HG03354 (cell line): ENCODE data around the gene ZNF792.
"Not testable (repeated sequence)": the region's sequence is repeated elsewhere in the genome, so short reads cannot be mapped to it uniquely, and the experiment has no call there.

Experiments
- ATAC-seq: cut with Tn5 transposase; IDR thresholded peaks from one replicate; pipeline ENCODE4 v1.9.1; 2021; ENCODE audit warnings: mild to moderate bottlenecking; ENCODE audit not compliant: unreplicated experiment, poor library complexity, severe bottlenecking

ZNF792 gene

DNA sequence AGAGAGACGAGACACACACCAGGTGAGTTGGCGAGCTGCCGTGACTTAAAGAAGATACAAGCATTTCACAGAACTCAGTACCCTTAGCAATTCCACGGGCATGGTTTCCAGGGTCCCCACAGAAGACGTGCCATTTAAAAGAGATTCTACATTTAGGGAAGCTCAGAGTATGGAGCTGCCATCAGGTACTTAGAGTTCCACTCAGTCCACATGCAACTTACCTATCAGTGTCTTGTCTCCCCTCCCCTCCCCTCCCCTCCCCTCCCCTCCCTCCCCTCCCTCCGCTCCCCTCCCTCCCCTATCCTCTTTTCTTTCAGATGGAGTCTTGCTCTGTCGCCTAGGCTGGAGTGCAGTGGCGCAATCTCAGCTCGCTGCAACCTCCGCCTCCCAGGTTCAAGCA is 25.1 kb downstream of the ZNF792 start:
- no peak for ATAC-seq

DNA sequence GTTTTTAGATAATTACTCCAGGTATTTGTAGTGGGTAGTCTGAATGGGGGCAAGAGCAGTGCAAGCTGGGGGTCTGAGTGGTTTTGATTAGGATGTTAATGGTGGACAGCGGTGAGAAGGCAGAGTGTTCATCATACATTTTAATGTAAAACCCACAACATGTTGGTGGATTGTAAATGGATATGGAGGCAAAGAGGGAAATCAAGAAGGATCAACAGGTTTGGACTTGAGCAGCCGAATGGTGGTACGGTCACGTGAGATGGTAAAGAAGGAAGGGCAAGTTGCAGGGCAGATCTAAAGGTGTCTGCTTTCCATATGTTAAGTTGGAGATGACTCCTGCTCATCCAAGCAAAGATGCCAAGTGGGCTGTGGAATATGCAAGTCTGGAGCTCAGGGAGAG is 27.8 kb downstream of the ZNF792 start:
- ATAC-seq, result no peak

DNA sequence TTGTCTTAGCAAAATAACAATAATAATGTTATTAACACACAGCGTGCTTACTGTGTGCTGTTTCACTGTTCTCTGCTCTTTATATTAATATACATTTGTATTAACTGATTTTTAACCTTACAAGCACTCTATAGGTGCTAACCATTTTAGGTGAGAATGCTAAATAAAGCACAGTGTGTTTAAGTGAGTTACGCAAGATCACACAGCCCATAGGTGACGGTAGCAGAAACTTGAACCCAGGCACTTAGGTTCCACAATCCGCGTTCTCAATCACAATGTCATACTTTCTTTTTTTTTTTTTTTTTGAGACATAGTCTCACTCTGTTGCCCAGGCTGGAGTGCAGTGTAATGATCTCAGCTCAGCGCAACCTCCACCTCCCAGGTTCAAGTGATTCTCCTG is 31.5 kb downstream of the ZNF792 start:
- ATAC-seq, result no peak

DNA sequence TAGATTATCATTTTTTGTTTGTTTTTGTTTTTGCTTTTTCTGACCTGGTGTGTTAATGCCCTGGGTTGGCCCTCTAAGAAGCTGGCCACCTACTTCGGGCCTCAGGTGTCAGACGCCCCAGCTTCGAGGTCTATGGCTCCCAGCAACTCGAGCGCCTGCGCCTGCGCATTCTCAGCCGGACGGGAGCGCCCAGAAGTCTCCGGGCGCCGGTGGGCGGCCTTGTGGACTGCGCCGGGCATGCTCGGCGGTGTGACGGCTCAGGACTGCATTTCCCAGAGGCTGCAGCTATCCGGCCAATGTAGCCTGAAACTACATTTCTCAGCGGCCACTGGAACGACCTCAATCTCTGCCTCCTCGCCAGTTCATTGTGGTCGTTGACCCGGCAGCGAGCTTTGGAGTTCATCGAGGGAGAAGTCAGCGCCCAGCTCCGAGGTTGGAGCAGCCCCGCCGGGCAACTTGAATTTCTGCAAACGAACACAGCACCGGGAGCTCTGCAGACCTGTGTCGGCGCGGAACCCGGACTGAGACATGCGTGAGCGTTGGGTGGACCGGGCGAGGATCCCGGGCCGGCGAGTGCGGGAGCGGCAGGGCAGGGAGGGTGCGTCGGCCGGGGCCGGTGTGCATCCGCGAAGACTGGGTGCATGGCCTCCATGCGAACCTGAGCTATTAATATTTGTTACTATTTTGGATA is 37.2 kb downstream of the ZNF792 start, which contains the start of gene ZNF30:
ZNF30 (plus strand) TSS at position 219 of the 691 bp plus-strand sequence. CDS start 3,045 bp downstream, outside the sequence.
- peak; percentile 97 for ATAC-seq

DNA sequence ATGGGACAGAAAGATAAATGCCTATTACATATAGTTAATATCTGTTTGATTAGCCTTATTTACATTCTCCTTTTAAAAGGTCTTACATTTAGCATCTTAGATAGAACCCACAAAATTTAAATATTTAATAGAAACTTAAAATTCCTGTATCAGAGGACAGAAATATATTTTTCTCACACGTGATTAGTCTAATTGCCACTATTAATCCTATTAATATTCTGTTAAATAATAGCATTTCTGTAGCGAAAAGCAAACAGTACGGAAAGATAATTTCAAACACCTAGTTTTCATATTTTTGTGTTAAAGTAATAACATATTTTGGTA is 37.7 kb downstream of the ZNF792 start:
- ATAC-seq, result no peak

DNA sequence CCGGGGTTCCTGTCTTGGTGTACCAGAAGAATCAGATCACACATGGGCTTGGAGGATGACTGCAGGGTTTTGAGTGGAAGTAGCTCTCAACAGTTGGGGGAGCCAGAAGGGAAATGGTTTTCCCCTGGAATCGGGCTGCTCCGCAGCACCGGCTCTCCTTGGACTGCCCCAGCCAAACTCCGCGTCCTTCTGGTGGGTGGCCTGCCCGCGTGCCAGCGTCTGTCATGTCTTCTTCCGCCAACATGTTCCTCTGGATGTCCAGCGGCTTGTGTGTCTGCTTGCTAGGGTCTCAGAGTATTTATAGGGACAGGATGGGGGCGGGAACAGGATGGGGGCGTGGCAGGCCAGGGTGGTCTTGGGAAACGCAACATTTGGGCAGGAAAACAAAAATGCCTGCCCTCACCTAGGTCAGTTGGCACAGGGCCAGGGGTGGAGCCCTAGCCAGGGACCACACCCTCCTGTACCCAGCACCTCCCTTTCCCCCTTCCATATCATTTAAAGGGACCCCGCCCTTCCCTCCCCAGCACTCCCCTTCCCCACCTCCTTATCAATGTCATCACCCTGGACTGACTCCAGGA is 38.7 kb downstream of the ZNF792 start:
- ATAC-seq, result no peak

DNA sequence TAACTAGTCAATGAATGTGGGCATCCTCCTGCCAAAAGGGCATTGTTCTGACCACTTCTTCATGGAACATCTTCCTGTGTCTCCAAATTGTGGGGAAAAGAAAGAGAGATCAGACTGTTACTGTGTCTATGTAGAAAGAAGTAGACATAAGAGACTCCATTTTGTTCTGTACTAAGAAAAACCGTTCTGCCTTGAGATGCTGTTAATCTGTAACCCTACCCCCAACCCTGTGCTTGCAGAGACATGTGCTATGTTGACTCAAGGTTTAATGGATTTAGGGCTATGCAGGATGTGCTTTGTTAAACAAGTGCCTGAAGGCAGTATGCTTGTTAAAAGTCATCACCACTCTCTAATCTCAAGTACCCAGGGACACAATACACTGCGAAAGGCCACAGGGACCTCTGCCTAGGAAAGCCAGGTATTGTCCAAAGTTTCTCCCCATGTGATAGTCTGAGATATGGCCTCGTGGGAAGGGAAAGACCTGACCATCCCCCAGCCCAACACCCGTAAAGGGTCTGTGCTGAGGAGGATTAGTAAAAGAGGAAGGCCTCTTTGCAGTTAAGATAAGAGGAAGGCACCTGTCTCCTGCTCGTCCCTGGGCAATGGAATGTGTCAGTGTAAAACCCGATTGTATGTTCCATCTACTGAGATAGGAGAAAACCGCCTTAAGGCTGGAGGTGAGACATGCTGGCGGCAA is 43.8 kb downstream of the ZNF792 start:
- not testable (repeated sequence) for ATAC-seq

DNA sequence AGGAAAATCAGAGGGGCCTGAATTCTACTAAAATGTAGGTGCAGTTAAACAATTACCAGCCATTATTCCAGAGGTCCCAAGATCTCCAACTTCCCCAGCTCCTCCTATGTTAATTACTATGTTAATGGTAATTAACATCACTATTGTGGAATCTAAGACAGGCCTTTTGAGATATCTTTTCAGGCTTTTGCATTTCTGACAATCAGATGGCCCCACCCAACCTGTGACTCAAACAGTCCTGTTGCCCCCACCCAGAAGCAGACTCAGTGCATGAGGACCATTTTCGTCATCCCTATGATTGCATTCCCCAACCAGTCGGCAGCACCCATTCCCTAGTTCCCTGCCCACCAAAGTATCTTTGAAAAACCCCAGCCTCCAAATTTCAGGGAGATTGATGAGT is 45.8 kb downstream of the ZNF792 start:
- no peak for ATAC-seq

DNA sequence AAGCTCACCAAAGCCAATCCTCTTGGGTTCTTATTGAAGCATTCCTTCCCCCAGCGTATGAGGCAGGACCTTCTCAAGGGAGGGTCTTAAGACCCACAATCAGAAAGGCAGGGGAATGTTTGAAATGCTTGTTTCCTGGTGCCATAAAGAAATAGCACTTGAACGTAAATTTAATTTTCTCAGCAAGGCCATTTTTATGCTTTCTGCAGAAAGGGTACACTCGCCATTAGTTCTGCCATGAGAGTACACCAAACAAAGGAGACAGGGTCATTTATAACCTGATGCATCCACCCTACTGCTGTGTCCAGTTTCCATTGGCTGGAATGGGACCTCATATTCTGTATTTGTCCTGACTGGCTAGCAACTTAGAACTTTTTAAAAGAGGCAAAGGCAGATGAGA is 46.9 kb downstream of the ZNF792 start:
- not testable (repeated sequence) for ATAC-seq

DNA sequence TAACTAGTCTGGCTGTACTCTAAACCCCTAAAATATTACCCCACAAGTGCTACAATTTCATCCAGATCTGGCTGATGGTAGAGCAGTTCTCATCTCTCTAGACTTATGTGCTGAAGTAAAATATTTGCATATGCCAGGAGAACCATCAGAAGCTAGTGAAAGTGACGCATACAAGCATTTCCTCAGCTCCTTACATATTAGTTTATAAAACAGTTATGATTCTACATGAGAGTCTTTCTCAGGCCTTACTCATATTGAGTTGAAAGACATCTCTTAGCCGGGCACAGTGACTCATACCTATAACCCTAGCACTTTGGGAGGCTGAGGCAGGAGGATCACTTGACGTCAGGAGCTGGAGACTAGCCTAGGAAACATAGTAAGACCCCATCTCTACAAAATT is 53.3 kb downstream of the ZNF792 start:
- no peak for ATAC-seq
